ENCODE measurements around the gene SLC25A23. TPM values are rescaled to one million over a fixed set of nuclear protein-coding genes. Genes with fewer than 3 reads are reported as not detected.

SLC25A23 gene
- total RNA-seq, 1 experiment from 2014 or later = 25.9 TPM

DNA sequence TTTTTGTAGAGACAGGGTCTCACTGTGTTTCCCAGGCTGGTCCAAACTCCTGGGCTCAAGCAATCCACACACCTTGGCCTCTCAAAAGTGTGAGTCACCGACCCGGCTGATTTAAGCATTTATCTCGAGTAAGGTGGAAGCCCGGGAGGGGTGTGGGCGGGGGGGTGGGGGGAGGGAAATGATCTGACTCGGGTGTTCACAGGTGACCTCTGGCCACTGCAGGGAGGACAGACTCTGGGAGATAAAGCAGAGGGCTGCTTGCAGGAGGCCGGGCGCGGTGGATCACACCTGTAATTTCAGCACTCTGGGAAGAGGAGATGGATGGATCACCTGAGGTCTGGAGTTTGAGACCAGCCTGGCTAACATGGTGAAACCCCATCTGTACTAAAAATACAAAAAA is 14.1 kb upstream of the SLC25A23 start:
- Histone ChIP-seq H3K27me3 (ENCODE audit: control insufficient read depth, insufficient read depth, low read length) (peaks cover 20% of the 10 kb centered on the region), H3K36me3 (replicated peaks; ENCODE audit: control insufficient read depth, insufficient read depth, low read length) (no peaks in the 10 kb centered on the region), H3K4me3 (ENCODE audit: insufficient read depth, low read depth, low read length) (no peak overlapping the region)
- DNase-seq = no peak

- DNase-seq = no peak
- no peak overlapping the region for H3K4me3 ChIP-seq (ENCODE audit: insufficient read depth, low read depth, low read length)
- H3K27me3 ChIP-seq (ENCODE audit: control insufficient read depth, insufficient read depth, low read length) = peaks cover 20% of the 10 kb centered on the region
- peaks cover 3% of the 10 kb centered on the region; the same call in 1 of the 2 replicates for H3K36me3 ChIP-seq (replicated peaks; ENCODE audit: control insufficient read depth, insufficient read depth, low read length)
Measured at GRCh38 chr19:6472713-6473112, 13.1 kb upstream of the SLC25A23 start.

- H3K36me3 ChIP-seq (replicated peaks; ENCODE audit: control insufficient read depth, insufficient read depth, low read length) = peaks cover 4% of the 10 kb centered on the region
- DNase-seq = peak; percentile 47
- H3K4me3 ChIP-seq (ENCODE audit: insufficient read depth, low read depth, low read length) = no peak overlapping the region
- H3K27me3 ChIP-seq (ENCODE audit: control insufficient read depth, insufficient read depth, low read length) = peaks cover 16% of the 10 kb centered on the region
Measured at GRCh38 chr19:6471076-6471475, 11.5 kb upstream of the SLC25A23 start.

DNA sequence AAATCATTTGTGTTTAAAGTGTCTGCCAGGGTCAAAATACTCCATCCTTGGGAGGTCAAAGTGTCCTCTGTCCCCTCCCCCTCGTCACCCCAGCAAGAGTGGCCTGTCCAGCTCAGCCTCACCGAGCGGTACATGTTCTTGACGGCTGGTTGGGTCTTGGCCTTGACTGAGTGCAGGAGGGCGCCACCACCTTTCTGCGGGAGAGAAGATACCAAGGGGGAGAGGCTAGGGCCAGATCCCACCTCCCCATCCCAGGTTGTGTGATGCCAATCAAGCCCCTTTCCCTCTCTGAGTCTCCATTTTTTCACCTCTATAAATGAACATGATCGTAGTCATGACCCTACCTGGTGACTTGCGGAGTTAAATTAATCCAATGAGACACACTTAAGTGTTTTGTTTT is 10.6 kb upstream of the SLC25A23 start:
- peaks cover 13% of the 10 kb centered on the region for H3K27me3 ChIP-seq (ENCODE audit: control insufficient read depth, insufficient read depth, low read length)
- H3K36me3 ChIP-seq (replicated peaks; ENCODE audit: control insufficient read depth, insufficient read depth, low read length) = peaks cover 4% of the 10 kb centered on the region
- peak; percentile 74 for DNase-seq
- H3K4me3 ChIP-seq (ENCODE audit: insufficient read depth, low read depth, low read length) = no peak overlapping the region

DNA sequence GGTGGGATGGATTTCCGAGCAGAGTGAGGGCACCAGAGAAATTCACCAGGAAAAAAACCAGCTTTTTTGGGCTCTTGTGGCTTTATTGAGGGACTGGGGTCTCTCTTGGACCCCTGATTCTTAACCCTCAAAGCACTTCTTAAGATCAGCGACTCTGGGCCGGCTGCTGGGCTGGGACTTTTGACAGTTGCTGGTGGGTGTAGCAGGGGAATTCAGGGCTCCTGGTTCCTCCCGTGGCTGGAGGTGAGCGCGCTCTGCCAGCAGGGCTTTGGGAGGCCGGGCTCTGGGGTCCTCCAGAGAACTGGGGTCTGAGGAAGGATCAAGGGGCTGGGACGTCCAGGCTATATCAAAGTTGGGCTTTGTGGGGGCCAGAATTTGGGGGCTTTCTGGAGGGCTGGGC is 7.8 kb upstream of the SLC25A23 start:
- peaks cover 4% of the 10 kb centered on the region for H3K36me3 ChIP-seq (replicated peaks; ENCODE audit: control insufficient read depth, insufficient read depth, low read length)
- no peak for DNase-seq
- peaks cover 17% of the 10 kb centered on the region; the same call in 1 of the 2 replicates for H3K27me3 ChIP-seq (ENCODE audit: control insufficient read depth, insufficient read depth, low read length)
- no peak overlapping the region for H3K4me3 ChIP-seq (ENCODE audit: insufficient read depth, low read depth, low read length)

GRCh38 chr19:6466526-6467248 is 7.1 kb upstream of the SLC25A23 start:
- H3K36me3 ChIP-seq (replicated peaks; ENCODE audit: control insufficient read depth, insufficient read depth, low read length) = peaks cover 4% of the 10 kb centered on the region
- no peak overlapping the region for H3K4me3 ChIP-seq (ENCODE audit: insufficient read depth, low read depth, low read length)
- no peak for DNase-seq
- peaks cover 23% of the 10 kb centered on the region; the same call in 1 of the 2 replicates for H3K27me3 ChIP-seq (ENCODE audit: control insufficient read depth, insufficient read depth, low read length)

DNA sequence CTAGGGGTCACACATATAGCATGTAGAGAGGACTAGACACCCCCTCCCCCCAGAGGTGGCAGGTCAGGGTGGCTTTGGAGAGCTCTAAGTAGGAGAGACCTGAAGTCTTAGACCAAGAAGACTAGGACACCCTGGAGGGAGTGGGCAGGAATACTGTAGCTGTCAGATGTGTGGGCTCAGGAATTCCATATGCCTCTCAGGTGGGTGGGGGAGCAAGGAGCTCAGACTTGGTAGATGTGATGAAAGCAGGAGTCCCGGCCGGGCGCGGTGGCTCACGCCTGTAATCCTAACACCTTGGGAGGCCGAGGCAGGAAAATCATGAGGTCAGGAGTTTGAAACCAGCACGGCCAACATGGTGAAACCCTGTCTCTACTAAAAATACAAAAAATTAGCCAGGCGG is 6.1 kb upstream of the SLC25A23 start:
- DNase-seq = no peak
- H3K27me3 ChIP-seq (ENCODE audit: control insufficient read depth, insufficient read depth, low read length) = peaks cover 23% of the 10 kb centered on the region; the same call in 1 of the 2 replicates
- no peak overlapping the region for H3K4me3 ChIP-seq (ENCODE audit: insufficient read depth, low read depth, low read length)
- H3K36me3 ChIP-seq (replicated peaks; ENCODE audit: control insufficient read depth, insufficient read depth, low read length) = peaks cover 4% of the 10 kb centered on the region

GRCh38 chr19:6465006-6465405 is 5.4 kb upstream of the SLC25A23 start:
- H3K36me3 ChIP-seq (replicated peaks; ENCODE audit: control insufficient read depth, insufficient read depth, low read length) = peaks cover 4% of the 10 kb centered on the region
- H3K27me3 ChIP-seq (ENCODE audit: control insufficient read depth, insufficient read depth, low read length) = peaks cover 23% of the 10 kb centered on the region; the same call in 1 of the 2 replicates
- peak overlapping the region; percentile 72 for H3K4me3 ChIP-seq (ENCODE audit: insufficient read depth, low read depth, low read length)
- DNase-seq = peak; percentile 69

GRCh38 chr19:6464070-6464873 is 4.7 kb upstream of the SLC25A23 start, which contains the start of gene CRB3:
TSS of gene CRB3 (plus strand) at chr19:6464271. CDS start at chr19:6464702, 431 bp downstream.
- peak; percentile 97 for DNase-seq
- peaks cover 24% of the 10 kb centered on the region; the same call in 1 of the 2 replicates for H3K27me3 ChIP-seq (ENCODE audit: control insufficient read depth, insufficient read depth, low read length)
- H3K36me3 ChIP-seq (replicated peaks; ENCODE audit: control insufficient read depth, insufficient read depth, low read length) = peaks cover 4% of the 10 kb centered on the region
- H3K4me3 ChIP-seq (ENCODE audit: insufficient read depth, low read depth, low read length) = peak within 1 kb of the TSS; percentile 72

DNA sequence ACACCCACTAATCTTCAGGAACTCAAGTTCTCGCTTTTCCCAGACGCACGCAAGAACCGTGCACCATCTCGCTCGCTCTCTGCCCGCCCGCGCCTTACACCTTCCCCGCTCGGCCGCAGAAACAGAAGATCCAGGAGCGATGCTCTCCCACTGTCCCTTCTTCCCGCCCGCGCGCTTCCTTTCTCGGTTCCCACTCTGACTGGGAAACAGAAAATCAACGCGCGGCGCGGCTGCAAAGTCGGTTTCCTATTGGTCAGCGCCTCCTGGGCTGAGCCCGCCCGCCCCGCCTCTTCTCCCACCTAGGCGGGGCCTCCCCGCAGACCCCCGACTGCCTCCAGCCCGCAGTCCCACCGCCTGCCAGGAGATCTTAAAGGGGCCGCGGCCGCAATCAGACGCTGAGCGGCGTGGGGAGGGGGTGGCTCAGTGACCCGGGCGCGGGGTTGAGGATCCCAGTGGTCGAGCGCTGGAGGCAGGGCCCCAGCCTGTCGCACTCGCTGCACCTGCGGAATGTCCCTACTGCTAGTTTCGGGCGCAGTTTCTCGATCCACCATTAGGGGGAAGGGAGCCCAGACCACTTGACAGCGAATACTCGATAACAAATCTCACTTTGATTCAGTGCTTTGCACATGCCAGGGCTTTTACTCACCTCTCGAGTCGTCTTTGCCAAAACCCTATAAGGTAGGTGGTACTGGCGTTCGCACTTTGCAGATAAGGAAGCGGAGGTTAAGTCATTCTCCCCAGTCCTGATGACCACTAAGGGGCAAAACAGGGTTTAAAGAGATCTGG is 700 bp upstream of the SLC25A23 start:
- H3K36me3 ChIP-seq (replicated peaks; ENCODE audit: control insufficient read depth, insufficient read depth, low read length) = no peaks in the 10 kb centered on the region
- H3K4me3 ChIP-seq (ENCODE audit: insufficient read depth, low read depth, low read length) = peak overlapping the region; percentile 72

GRCh38 chr19:6458695-6459261 is 814 bp downstream of the SLC25A23 start:
- Histone ChIP-seq H3K27me3 (ENCODE audit: control insufficient read depth, insufficient read depth, low read length) (peaks cover 16% of the 10 kb centered on the region), H3K4me3 (ENCODE audit: insufficient read depth, low read depth, low read length) (peak overlapping the region; percentile 72), H3K36me3 (replicated peaks; ENCODE audit: control insufficient read depth, insufficient read depth, low read length) (peaks cover 3% of the 10 kb centered on the region)
- no peak for DNase-seq

More for the DNA sequence above, 700 bp upstream of the SLC25A23 start:
- H3K27me3 ChIP-seq (ENCODE audit: control insufficient read depth, insufficient read depth, low read length) = peaks cover 30% of the 10 kb centered on the region
- DNase-seq = peak; percentile 99

DNA sequence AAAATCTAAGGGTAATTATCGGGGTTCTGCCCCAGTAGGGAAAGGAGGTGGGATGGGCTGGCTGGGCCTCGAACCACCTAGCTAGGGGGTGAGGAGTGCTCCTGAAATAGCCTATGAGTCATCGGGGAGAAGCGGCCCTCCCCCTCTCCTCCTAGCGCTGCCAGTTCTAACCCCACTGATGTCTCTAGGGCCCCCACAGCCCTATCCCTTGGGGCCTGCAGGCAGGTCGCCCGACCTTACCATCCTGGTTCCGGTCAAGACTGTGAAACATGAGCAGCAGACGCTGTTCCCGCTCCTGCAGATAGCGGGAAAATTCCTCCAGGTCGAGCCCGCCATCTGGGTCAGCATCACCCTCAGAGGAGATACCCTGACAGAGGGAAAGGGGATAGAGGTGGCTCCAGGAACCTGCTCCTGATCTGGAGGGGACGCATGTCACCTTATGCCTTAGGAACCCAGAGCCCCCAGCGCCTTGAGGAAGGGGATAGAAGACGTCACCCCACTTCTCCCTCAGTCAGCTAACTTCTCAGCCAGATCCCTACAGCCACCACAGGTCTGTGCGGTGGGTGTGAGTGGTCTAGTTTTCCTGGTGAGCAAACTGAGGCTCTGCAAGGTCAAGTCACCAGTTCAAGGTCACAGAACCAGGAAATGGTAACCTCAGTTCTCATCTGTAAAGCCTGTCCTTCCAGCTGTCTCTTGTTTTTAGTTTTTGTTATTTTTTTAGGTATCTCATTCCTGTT is 1.5 kb downstream of the SLC25A23 start:
- no peak for DNase-seq
- Histone ChIP-seq H3K27me3 (ENCODE audit: control insufficient read depth, insufficient read depth, low read length) (peaks cover 16% of the 10 kb centered on the region), H3K36me3 (replicated peaks; ENCODE audit: control insufficient read depth, insufficient read depth, low read length) (peaks cover 3% of the 10 kb centered on the region), H3K4me3 (ENCODE audit: insufficient read depth, low read depth, low read length) (no peak overlapping the region)

- Histone ChIP-seq H3K36me3 (replicated peaks; ENCODE audit: control insufficient read depth, insufficient read depth, low read length) (peaks cover 3% of the 10 kb centered on the region), H3K27me3 (ENCODE audit: control insufficient read depth, insufficient read depth, low read length) (peaks cover 10% of the 10 kb centered on the region), H3K4me3 (ENCODE audit: insufficient read depth, low read depth, low read length) (no peak overlapping the region)
- DNase-seq = no peak
Measured at GRCh38 chr19:6455924-6456323, 3.7 kb downstream of the SLC25A23 start.

Data from H7 (cell line).